KOPT-K1 (cell line): Measurements from ENCODE around the gene C21orf58.

ENCODE experiments used
- H3K27ac ChIP-seq: fragments of 200-600 bp; sonication (generic); 2 replicates; pipeline ENCODE4 v1.5.1; 2016; ENCODE audit warnings: antibody characterized with exemption, mild to moderate bottlenecking, low read depth, low read length; ENCODE audit not compliant: poor library complexity, severe bottlenecking
- H3K36me3 ChIP-seq: fragments of 200-600 bp; sonication (generic); 2 replicates; pipeline ENCODE4 v1.5.1; 2017; ENCODE audit warnings: antibody characterized with exemption, mild to moderate bottlenecking, low read length, moderate library complexity; ENCODE audit not compliant: insufficient read depth
- H3K9me3 ChIP-seq: fragments of 200-600 bp; sonication (generic); 2 replicates; pipeline ENCODE4 v1.5.1; 2017; ENCODE audit warnings: antibody characterized with exemption, low read length, mild to moderate bottlenecking; ENCODE audit not compliant: insufficient read depth, poor library complexity, severe bottlenecking

The C21orf58 gene

GRCh38 chr21:46357335-46357604, 33.6 kb upstream of the C21orf58 start:
- peaks cover 81% of the 10 kb centered on the region for H3K36me3 ChIP-seq
- H3K27ac ChIP-seq = no peak overlapping the region
- H3K9me3 ChIP-seq = no peaks in the 10 kb centered on the region

- Histone ChIP-seq H3K27ac (no peak overlapping the region), H3K9me3 (no peaks in the 10 kb centered on the region), H3K36me3 (peaks cover 81% of the 10 kb centered on the region)
These were observed 33.0 kb upstream of the C21orf58 start for GRCh38 chr21:46356494-46357334.

GRCh38 chr21:46356005-46356338, 32.3 kb upstream of the C21orf58 start:
- peaks cover 81% of the 10 kb centered on the region for H3K36me3 ChIP-seq
- H3K27ac ChIP-seq = no peak overlapping the region
- H3K9me3 ChIP-seq = no peaks in the 10 kb centered on the region

- Histone ChIP-seq H3K36me3 (peaks cover 86% of the 10 kb centered on the region), H3K27ac (no peak overlapping the region), H3K9me3 (no peaks in the 10 kb centered on the region)
These were observed 31.7 kb upstream of the C21orf58 start for GRCh38 chr21:46355161-46356004.

GRCh38 chr21:46354518-46354917, 30.8 kb upstream of the C21orf58 start:
- Histone ChIP-seq H3K9me3 (no peaks in the 10 kb centered on the region), H3K27ac (no peak overlapping the region), H3K36me3 (peaks cover 90% of the 10 kb centered on the region)

GRCh38 chr21:46354046-46354445, 30.4 kb upstream of the C21orf58 start:
- Histone ChIP-seq H3K36me3 (peaks cover 94% of the 10 kb centered on the region), H3K9me3 (no peaks in the 10 kb centered on the region), H3K27ac (no peak overlapping the region)

GRCh38 chr21:46352913-46353312, 29.2 kb upstream of the C21orf58 start:
- Histone ChIP-seq H3K36me3 (peaks cover 98% of the 10 kb centered on the region), H3K27ac (no peak overlapping the region), H3K9me3 (no peaks in the 10 kb centered on the region)

- Histone ChIP-seq H3K27ac (no peak overlapping the region), H3K36me3 (peaks cover 98% of the 10 kb centered on the region), H3K9me3 (no peaks in the 10 kb centered on the region)
These were observed 28.5 kb upstream of the C21orf58 start for GRCh38 chr21:46352164-46352515.

GRCh38 chr21:46351476-46352163, 27.9 kb upstream of the C21orf58 start:
- no peak overlapping the region for H3K27ac ChIP-seq

GRCh38 chr21:46350981-46351380, 27.3 kb upstream of the C21orf58 start:
- Histone ChIP-seq H3K36me3 (peaks cover 99% of the 10 kb centered on the region), H3K9me3 (no peaks in the 10 kb centered on the region), H3K27ac (no peak overlapping the region)

More at GRCh38 chr21:46351476-46352163, 27.9 kb upstream of the C21orf58 start:
- Histone ChIP-seq H3K9me3 (no peaks in the 10 kb centered on the region), H3K36me3 (peaks cover 98% of the 10 kb centered on the region)

GRCh38 chr21:46350571-46350970, 26.9 kb upstream of the C21orf58 start:
- Histone ChIP-seq H3K36me3 (peaks cover 99% of the 10 kb centered on the region), H3K9me3 (no peaks in the 10 kb centered on the region)

GRCh38 chr21:46349134-46349760, 25.6 kb upstream of the C21orf58 start:
- Histone ChIP-seq H3K9me3 (no peaks in the 10 kb centered on the region), H3K36me3 (peaks cover 98% of the 10 kb centered on the region), H3K27ac (no peak overlapping the region)

More at GRCh38 chr21:46350571-46350970, 26.9 kb upstream of the C21orf58 start:
- no peak overlapping the region for H3K27ac ChIP-seq

GRCh38 chr21:46347791-46348381, 24.2 kb upstream of the C21orf58 start:
- Histone ChIP-seq H3K27ac (no peak overlapping the region), H3K36me3 (peaks cover 87% of the 10 kb centered on the region), H3K9me3 (no peaks in the 10 kb centered on the region)

- no peak overlapping the region for H3K27ac ChIP-seq
These were observed 23.5 kb upstream of the C21orf58 start for GRCh38 chr21:46347203-46347550.

More at GRCh38 chr21:46347203-46347550, 23.5 kb upstream of the C21orf58 start:
- peaks cover 85% of the 10 kb centered on the region for H3K36me3 ChIP-seq
- no peaks in the 10 kb centered on the region for H3K9me3 ChIP-seq
